MM.1S (cell line): ENCODE results near the gene PIK3R2.

ENCODE experiments used
- EZH2 ChIP-seq: fragments of 300-600 bp; sonication (generic); optimal IDR thresholded peaks from 2 replicates; pipeline ENCODE3; 2017; ENCODE audit warnings: low read depth, mild to moderate bottlenecking, antibody characterized with exemption, low read length, mixed read lengths
- TF ChIP-seq, protein P1 (sequence below): fragments of 300-600 bp; sonication (generic); IDR thresholded peaks from 2 replicates; pipeline ENCODE4 v1.5.1; 2016; ENCODE audit warnings: antibody characterized with exemption, low read length, mixed read lengths

- TF ChIP-seq, protein P1, sequence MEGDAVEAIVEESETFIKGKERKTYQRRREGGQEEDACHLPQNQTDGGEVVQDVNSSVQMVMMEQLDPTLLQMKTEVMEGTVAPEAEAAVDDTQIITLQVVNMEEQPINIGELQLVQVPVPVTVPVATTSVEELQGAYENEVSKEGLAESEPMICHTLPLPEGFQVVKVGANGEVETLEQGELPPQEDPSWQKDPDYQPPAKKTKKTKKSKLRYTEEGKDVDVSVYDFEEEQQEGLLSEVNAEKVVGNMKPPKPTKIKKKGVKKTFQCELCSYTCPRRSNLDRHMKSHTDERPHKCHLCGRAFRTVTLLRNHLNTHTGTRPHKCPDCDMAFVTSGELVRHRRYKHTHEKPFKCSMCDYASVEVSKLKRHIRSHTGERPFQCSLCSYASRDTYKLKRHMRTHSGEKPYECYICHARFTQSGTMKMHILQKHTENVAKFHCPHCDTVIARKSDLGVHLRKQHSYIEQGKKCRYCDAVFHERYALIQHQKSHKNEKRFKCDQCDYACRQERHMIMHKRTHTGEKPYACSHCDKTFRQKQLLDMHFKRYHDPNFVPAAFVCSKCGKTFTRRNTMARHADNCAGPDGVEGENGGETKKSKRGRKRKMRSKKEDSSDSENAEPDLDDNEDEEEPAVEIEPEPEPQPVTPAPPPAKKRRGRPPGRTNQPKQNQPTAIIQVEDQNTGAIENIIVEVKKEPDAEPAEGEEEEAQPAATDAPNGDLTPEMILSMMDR, result no peak
- TF ChIP-seq EZH2, result no peak
Observed at GRCh38 chr19:18108897-18109296, 44.1 kb upstream of the PIK3R2 start.
